Glutamatergic neuron (in vitro differentiated cells): Measurements from ENCODE around the gene AUTS2. TPM values are rescaled to one million over a fixed set of nuclear protein-coding genes. Genes with fewer than 3 reads are reported as not detected.

Source experiments
- DNase-seq: peaks from one replicate; pipeline ENCODE4 v3.0.0; 2022
- H3K27ac Mint-ChIP-seq: one replicate; pipeline ENCODE4 v1.8.0; 2020; ENCODE audit warnings: mild to moderate bottlenecking, mixed read lengths, inconsistent platforms; ENCODE audit not compliant: unreplicated experiment
- H3K27me3 Mint-ChIP-seq: one replicate; pipeline ENCODE4 v1.8.0; 2020; ENCODE audit warnings: mild to moderate bottlenecking, moderate library complexity, mixed read lengths, inconsistent platforms; ENCODE audit not compliant: unreplicated experiment
- H3K36me3 Mint-ChIP-seq: one replicate; pipeline ENCODE4 v1.8.0; 2020; ENCODE audit warnings: mild to moderate bottlenecking, mixed read lengths, inconsistent platforms; ENCODE audit not compliant: unreplicated experiment
- H3K4me1 Mint-ChIP-seq: one replicate; pipeline ENCODE4 v1.8.0; 2020; ENCODE audit warnings: mild to moderate bottlenecking, low read depth, mixed read lengths, inconsistent platforms; ENCODE audit not compliant: unreplicated experiment
- H3K4me3 Mint-ChIP-seq: one replicate; pipeline ENCODE4 v1.8.0; 2020; ENCODE audit warnings: mild to moderate bottlenecking, mixed read lengths, inconsistent platforms; ENCODE audit not compliant: unreplicated experiment
- H3K9me3 Mint-ChIP-seq: one replicate; pipeline ENCODE4 v1.8.0; 2020; ENCODE audit warnings: mild to moderate bottlenecking, moderate library complexity, mixed read lengths, inconsistent platforms; ENCODE audit not compliant: unreplicated experiment
- CTCF ChIP-seq: fragments of 200-600 bp; sonication (generic); IDR thresholded peaks from one replicate; pipeline ENCODE4 v1.5.0; 2021; ENCODE audit not compliant: partially characterized antibody, unreplicated experiment
- total RNA-seq: library from RNA; stranded (reverse); fragmentation: NEBNext Ultra II Directional; extraction: Animal tissue kit (Norgen Biotek cat#: 25700); gene quantifications from one replicate; pipeline ENCODE4 v1.2.1, GENCODE V29; 2021; ENCODE audit not compliant: unreplicated experiment

AUTS2 gene
- total RNA-seq, 1 donor from 2014 or later = 300 TPM

- Mint-ChIP-seq H3K27ac (no peak overlapping the region), H3K9me3 (peaks cover 2% of the 10 kb centered on the region), H3K27me3 (peaks cover 4% of the 10 kb centered on the region), H3K36me3 (peaks cover 7% of the 10 kb centered on the region), H3K4me1 (peaks cover 9% of the 10 kb centered on the region), H3K4me3 (no peak overlapping the region)
- no peak for TF ChIP-seq CTCF
- no peak for DNase-seq
These were observed 1059.8 kb downstream of the AUTS2 start for GRCh38 chr7:70657989-70658632.

DNA sequence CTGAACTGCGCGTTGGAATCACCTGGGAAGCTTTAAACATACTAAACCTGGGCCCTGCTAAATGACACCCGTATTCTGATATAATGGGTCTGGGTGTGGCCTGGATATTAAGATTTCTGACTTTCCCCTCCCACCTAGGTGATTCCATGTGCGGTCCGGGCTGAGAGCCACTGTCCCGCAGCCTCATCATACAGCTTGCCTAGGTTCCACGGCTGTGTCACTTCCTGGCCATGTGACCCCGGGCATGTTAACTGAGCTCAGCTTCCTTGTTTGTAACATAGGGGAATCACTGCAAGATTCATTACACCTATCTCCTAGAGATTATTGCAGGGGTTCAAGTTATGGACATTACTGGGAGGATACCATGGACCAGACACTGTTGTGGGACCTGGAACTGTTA, 1061.0 kb downstream of the AUTS2 start:
- Mint-ChIP-seq H3K9me3 (peaks cover 2% of the 10 kb centered on the region), H3K27me3 (peaks cover 4% of the 10 kb centered on the region), H3K4me3 (no peak overlapping the region), H3K4me1 (peaks cover 9% of the 10 kb centered on the region), H3K36me3 (peaks cover 7% of the 10 kb centered on the region), H3K27ac (no peak overlapping the region)
- DNase-seq = no peak
- TF ChIP-seq CTCF = no peak

- H3K4me1 Mint-ChIP-seq = peaks cover 9% of the 10 kb centered on the region
- peaks cover 2% of the 10 kb centered on the region for H3K9me3 Mint-ChIP-seq
- peaks cover 7% of the 10 kb centered on the region for H3K36me3 Mint-ChIP-seq
- peaks cover 4% of the 10 kb centered on the region for H3K27me3 Mint-ChIP-seq
- H3K4me3 Mint-ChIP-seq = no peak overlapping the region
- TF ChIP-seq CTCF = no peak
- DNase-seq = no peak
- H3K27ac Mint-ChIP-seq = no peak overlapping the region
These were observed 1062.0 kb downstream of the AUTS2 start for GRCh38 chr7:70660154-70660818.

DNA sequence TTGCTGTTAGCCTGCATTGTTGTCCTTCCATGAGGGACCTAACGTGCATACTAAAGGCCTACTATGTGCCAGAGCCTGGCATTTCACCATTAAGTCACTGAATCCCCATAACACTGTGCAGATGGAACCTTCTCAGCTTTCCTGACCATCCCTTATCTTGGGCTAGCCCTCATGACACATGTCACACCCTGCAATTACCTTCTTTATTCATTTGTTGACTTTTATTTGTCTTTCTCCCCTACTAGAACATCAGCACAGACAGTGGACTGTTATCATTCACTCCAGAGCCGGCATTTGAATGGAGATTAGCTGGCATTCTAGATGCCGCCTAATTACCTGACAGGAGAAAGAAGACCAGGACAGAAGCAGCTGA, 1062.5 kb downstream of the AUTS2 start:
- peaks cover 9% of the 10 kb centered on the region for H3K4me1 Mint-ChIP-seq
- TF ChIP-seq CTCF = no peak
- H3K27ac Mint-ChIP-seq = no peak overlapping the region
- peaks cover 7% of the 10 kb centered on the region for H3K36me3 Mint-ChIP-seq
- no peak for DNase-seq
- no peak overlapping the region for H3K4me3 Mint-ChIP-seq
- H3K9me3 Mint-ChIP-seq = peaks cover 2% of the 10 kb centered on the region
- peaks cover 4% of the 10 kb centered on the region for H3K27me3 Mint-ChIP-seq

DNA sequence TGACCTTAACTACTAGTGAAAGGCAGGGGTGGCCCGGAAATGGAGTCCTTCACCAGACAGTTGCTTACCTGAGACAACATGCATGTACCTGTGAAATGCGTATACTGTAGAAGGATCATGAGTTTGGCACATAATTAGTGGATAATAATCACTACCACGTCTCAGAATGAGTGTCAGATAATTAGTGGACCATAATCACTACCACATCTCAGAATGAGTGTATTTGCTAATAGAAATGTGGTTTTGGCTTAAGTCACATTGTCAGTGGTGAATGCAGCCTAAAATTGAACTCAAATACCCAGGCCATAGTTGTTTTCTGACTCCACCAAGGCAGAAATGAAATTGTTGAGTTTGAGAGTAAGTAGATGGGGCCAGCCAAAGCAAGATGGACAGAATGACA, 1065.4 kb downstream of the AUTS2 start:
- Mint-ChIP-seq H3K27ac (no peak overlapping the region), H3K36me3 (peaks cover 7% of the 10 kb centered on the region), H3K4me1 (peaks cover 4% of the 10 kb centered on the region), H3K27me3 (peaks cover 6% of the 10 kb centered on the region), H3K4me3 (no peak overlapping the region), H3K9me3 (no peaks in the 10 kb centered on the region)
- DNase-seq = no peak
- no peak for TF ChIP-seq CTCF
